ENCODE data around the gene ZBTB20. TPM values are rescaled to one million over a fixed set of nuclear protein-coding genes. Genes with fewer than 3 reads are reported as not detected.

The ZBTB20 gene
- total and polyA plus RNA-seq, 4 donors = 0.74 to 77.1 (median 27.9) TPM

DNA sequence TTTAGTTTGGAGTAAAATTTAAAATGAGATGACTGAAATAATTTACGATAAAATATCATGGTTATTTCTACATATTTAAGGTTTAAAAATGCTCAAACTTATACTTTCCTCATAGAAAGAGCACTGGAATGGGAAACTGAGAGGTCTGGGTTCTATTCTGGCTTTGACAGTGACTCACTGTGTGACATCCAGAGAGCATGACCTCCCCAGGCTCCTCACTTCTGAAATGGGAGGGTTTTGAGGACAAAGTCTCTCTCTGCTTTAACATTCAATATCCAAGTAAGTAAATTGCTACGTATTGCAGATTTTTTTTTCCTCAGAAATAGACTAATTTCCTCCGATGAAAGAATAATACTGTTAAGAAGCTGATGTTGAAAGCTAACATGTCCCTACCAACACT, 618.6 kb downstream of the ZBTB20 start:
- no peak overlapping the region for H3K27ac ChIP-seq (ENCODE audit: low read depth in 1 of 2, low read length in 1 of 2)
- no peak overlapping the region for H3K9ac ChIP-seq (ENCODE audit: insufficient read depth in 1 of 2, low read length in 2 of 2)
- DNase-seq (no peak), ATAC-seq (ENCODE audit: insufficient read depth, low FRiP score) (no peak)
- peaks cover 0 to 3% (median 0%) of the 10 kb centered on the region in 4 donors for H3K9me3 ChIP-seq (ENCODE audit: control insufficient read depth in 4 of 4, insufficient read depth in 3 of 4, low read length in 3 of 4)
- H3K4me3 ChIP-seq = no peak overlapping the region
- TF ChIP-seq, protein P1, sequence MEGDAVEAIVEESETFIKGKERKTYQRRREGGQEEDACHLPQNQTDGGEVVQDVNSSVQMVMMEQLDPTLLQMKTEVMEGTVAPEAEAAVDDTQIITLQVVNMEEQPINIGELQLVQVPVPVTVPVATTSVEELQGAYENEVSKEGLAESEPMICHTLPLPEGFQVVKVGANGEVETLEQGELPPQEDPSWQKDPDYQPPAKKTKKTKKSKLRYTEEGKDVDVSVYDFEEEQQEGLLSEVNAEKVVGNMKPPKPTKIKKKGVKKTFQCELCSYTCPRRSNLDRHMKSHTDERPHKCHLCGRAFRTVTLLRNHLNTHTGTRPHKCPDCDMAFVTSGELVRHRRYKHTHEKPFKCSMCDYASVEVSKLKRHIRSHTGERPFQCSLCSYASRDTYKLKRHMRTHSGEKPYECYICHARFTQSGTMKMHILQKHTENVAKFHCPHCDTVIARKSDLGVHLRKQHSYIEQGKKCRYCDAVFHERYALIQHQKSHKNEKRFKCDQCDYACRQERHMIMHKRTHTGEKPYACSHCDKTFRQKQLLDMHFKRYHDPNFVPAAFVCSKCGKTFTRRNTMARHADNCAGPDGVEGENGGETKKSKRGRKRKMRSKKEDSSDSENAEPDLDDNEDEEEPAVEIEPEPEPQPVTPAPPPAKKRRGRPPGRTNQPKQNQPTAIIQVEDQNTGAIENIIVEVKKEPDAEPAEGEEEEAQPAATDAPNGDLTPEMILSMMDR (IDR thresholded peaks at IDR 0.05; ENCODE audit: control extremely low read depth, extremely low read depth) = no peak
- peaks cover 0 to 1% (median 0%) of the 10 kb centered on the region in 4 donors for H3K36me3 ChIP-seq (ENCODE audit: control insufficient read depth in 4 of 4, insufficient read depth in 4 of 4, low read length in 4 of 4)
- WGBS, 2 donors = 96% methylated on average over 3 of the region's 3 CpGs
- H3K4me1 ChIP-seq (ENCODE audit: control insufficient read depth in 5 of 5, insufficient read depth in 5 of 5, low read length in 5 of 5) = peaks cover 0 to 7% (median 0%) of the 10 kb centered on the region in 5 donors
- H3K27me3 ChIP-seq (ENCODE audit: control insufficient read depth in 3 of 3, insufficient read depth in 3 of 3, low read length in 2 of 3) = no peaks in the 10 kb centered on the region

DNA sequence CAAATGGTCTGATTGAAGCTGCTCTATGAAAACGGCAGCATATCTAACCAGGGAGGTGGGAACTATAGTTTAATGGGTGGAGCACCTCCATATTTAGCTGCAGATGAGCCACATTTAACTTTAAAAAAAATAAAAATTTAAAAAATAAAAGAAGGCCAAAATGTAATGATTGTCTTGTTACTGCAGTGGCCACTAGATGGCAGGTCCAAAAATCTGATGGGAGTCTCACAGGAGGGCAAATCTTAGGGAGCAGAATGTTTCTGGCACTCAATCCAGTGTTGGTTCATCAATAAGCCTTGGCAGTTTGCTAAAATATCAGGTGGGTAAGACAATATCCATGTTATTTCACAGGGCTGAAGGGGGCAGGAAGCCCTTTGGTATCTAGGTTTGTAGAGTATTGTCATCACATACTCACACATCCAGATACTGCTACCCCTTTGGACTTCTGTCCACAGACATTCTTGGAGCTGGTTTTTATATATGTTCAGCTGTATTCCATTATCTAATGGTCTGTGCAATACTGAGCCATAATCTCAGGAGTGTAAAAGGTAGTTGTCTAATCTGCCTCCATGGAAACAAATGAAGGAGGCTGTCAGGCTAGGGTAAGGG, 619.9 kb downstream of the ZBTB20 start:
- ATAC-seq (ENCODE audit: insufficient read depth, low FRiP score) (no peak), DNase-seq (no peak)
- no peaks in the 10 kb centered on the region for H3K27me3 ChIP-seq (ENCODE audit: control insufficient read depth in 3 of 3, insufficient read depth in 3 of 3, low read length in 2 of 3)
- H3K4me3 ChIP-seq = no peak overlapping the region
- H3K9ac ChIP-seq (ENCODE audit: insufficient read depth in 1 of 2, low read length in 2 of 2) = no peak overlapping the region
- H3K9me3 ChIP-seq (ENCODE audit: control insufficient read depth in 4 of 4, insufficient read depth in 3 of 4, low read length in 3 of 4) = peaks cover 0 to 3% (median 0%) of the 10 kb centered on the region in 4 donors
- peaks cover 0 to 11% (median 0%) of the 10 kb centered on the region in 5 donors for H3K4me1 ChIP-seq (ENCODE audit: control insufficient read depth in 5 of 5, insufficient read depth in 5 of 5, low read length in 5 of 5)
- no peak overlapping the region for H3K27ac ChIP-seq (ENCODE audit: low read depth in 1 of 2, low read length in 1 of 2)
- TF ChIP-seq, protein P1 (IDR thresholded peaks at IDR 0.05; ENCODE audit: control extremely low read depth, extremely low read depth) = no peak
- peaks cover 0 to 1% (median 0%) of the 10 kb centered on the region in 4 donors for H3K36me3 ChIP-seq (ENCODE audit: control insufficient read depth in 4 of 4, insufficient read depth in 4 of 4, low read length in 4 of 4)
- WGBS, 2 donors = 80 to 81% methylated on average over 1 of the region's 1 CpG

DNA sequence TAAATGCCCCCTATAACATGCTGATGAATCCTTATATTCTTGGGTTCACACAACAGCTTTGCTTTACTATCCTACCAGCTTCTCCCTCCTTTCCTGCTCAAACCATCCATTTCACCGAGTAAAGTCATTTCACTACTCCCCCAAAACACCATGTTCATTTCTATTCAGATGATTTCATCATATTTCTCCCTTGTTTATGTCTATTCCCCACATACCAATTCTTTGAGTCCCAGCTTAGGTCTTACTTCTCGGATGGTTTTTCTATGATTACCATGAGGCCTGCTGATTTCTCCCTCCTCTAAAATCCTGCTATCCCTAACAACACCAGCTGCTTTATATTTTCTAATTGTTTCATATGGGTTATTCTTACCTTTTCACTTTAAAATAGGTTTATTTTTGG, 621.8 kb downstream of the ZBTB20 start:
- H3K27me3 ChIP-seq (ENCODE audit: control insufficient read depth in 3 of 3, insufficient read depth in 3 of 3, low read length in 2 of 3) = no peaks in the 10 kb centered on the region
- peaks cover 0 to 1% (median 0%) of the 10 kb centered on the region in 4 donors for H3K36me3 ChIP-seq (ENCODE audit: control insufficient read depth in 4 of 4, insufficient read depth in 4 of 4, low read length in 4 of 4)
- no peaks in the 10 kb centered on the region for H3K9me3 ChIP-seq (ENCODE audit: control insufficient read depth in 4 of 4, insufficient read depth in 3 of 4, low read length in 3 of 4)
- H3K4me1 ChIP-seq (ENCODE audit: control insufficient read depth in 5 of 5, insufficient read depth in 5 of 5, low read length in 5 of 5) = peaks cover 0 to 15% (median 0%) of the 10 kb centered on the region in 5 donors
- no peak overlapping the region for H3K27ac ChIP-seq (ENCODE audit: low read depth in 1 of 2, low read length in 1 of 2)
- ATAC-seq (ENCODE audit: insufficient read depth, low FRiP score) (no peak), DNase-seq (no peak)
- TF ChIP-seq, protein P1 (IDR thresholded peaks at IDR 0.05; ENCODE audit: control extremely low read depth, extremely low read depth) = no peak
- WGBS, 2 donors = 93 to 98% methylated on average over 2 of the region's 2 CpGs
- H3K4me3 ChIP-seq = no peak overlapping the region
- H3K9ac ChIP-seq (ENCODE audit: insufficient read depth in 1 of 2, low read length in 2 of 2) = no peak overlapping the region
